IMR-90 (cell line): ENCODE results near the gene CELSR1. TPM values are rescaled to one million over a fixed set of nuclear protein-coding genes. Genes with fewer than 3 reads are reported as not detected.

Source experiments
- ATAC-seq: fragments of 200-7000 bp; cut with Tn5 transposase; 2 replicates; pipeline ENCODE4 v1.9.1; 2020; ENCODE audit warnings: low read depth, mild to moderate bottlenecking, moderate library complexity
- BruUV-seq: library from RNA; stranded (reverse); fragments of 400-500 nt; replicated peaks from 2 replicates; lab custom pipeline; 2021; lab: Mats Ljungman, UMichigan
- CTCF ChIA-PET: fragments of 300-600 bp; formaldehyde crosslinking; extraction: SDS; loops from one replicate; lab custom pipeline; 2021; ENCODE audit warnings: antibody characterized with exemption; lab: Yijun Ruan, JAX
- POLR2A ChIA-PET: fragments of 300-600 bp; sonication (Branson Sonifier 250); formaldehyde crosslinking; loops from one replicate; lab custom pipeline; 2022; ENCODE audit warnings: antibody characterized with exemption; ENCODE audit not compliant: unreplicated experiment; lab: Charles Lee
- DNase-seq: peaks from one replicate; pipeline ENCODE4 v3.0.0; 2013
- H2AFZ ChIP-seq: replicated peaks from 2 replicates; pipeline ENCODE3; 2013; ENCODE audit warnings: low read length, mild to moderate bottlenecking; ENCODE audit not compliant: poor library complexity
- H2AK5ac ChIP-seq: 2 replicates; pipeline ENCODE4 v1.6.1; 2013; ENCODE audit warnings: low read depth, low read length, inconsistent platforms
- H2AK9ac ChIP-seq: replicated peaks from 2 replicates; pipeline ENCODE3; 2013; ENCODE audit warnings: mild to moderate bottlenecking, low read depth, low read length, moderate library complexity; ENCODE audit not compliant: poor library complexity
- H2BK120ac ChIP-seq: 2 replicates; pipeline ENCODE4 v1.6.1; 2013; ENCODE audit warnings: low read depth, low read length, inconsistent platforms
- H2BK15ac ChIP-seq: 3 replicates; pipeline ENCODE4 v1.6.1; 2013; ENCODE audit warnings: low read depth, low read length, inconsistent platforms
- H2BK20ac ChIP-seq: 2 replicates; pipeline ENCODE4 v1.6.1; 2013; ENCODE audit warnings: low read depth, mild to moderate bottlenecking, inconsistent platforms, low read length, moderate library complexity
- H2BK5ac ChIP-seq: 2 replicates; pipeline ENCODE4 v1.6.1; 2013; ENCODE audit warnings: mild to moderate bottlenecking, low read depth, low read length, inconsistent platforms; ENCODE audit not compliant: poor library complexity, severe bottlenecking
- H3K14ac ChIP-seq: replicated peaks from 2 replicates; pipeline ENCODE4 v1.6.1; 2013; ENCODE audit warnings: low read depth, low read length, inconsistent platforms
- H3K18ac ChIP-seq: 2 replicates; pipeline ENCODE4 v1.6.1; 2013; ENCODE audit warnings: low read depth, low read length, control low read depth
- H3K23ac ChIP-seq: 2 replicates; pipeline ENCODE4 v1.6.1; 2013; ENCODE audit warnings: low read depth, low read length, inconsistent platforms
- H3K27ac ChIP-seq: 2 replicates; pipeline ENCODE4 v1.5.1; 2013; ENCODE audit warnings: mild to moderate bottlenecking, control low read depth, low read length; ENCODE audit not compliant: insufficient read depth
- H3K27me3 ChIP-seq: 2 replicates; pipeline ENCODE4 v1.6.1; 2013; ENCODE audit warnings: low read length; ENCODE audit not compliant: control insufficient read depth, insufficient read depth
- H3K36me3 ChIP-seq: 2 replicates; pipeline ENCODE4 v1.6.1; 2013; ENCODE audit warnings: low read length, mixed read lengths; ENCODE audit not compliant: control insufficient read depth, insufficient read depth
- H3K4ac ChIP-seq: 2 replicates; pipeline ENCODE4 v1.6.1; 2013; ENCODE audit warnings: low read depth, low read length, inconsistent platforms
- H3K4me1 ChIP-seq: 2 replicates; pipeline ENCODE4 v1.6.1; 2013; ENCODE audit warnings: low read length, mixed read lengths; ENCODE audit not compliant: control insufficient read depth, insufficient read depth
- H3K4me2 ChIP-seq: 2 replicates; pipeline ENCODE4 v1.6.1; 2013; ENCODE audit warnings: low read depth, mild to moderate bottlenecking, control low read depth, low read length, moderate library complexity
- H3K4me3 ChIP-seq: 2 replicates; pipeline ENCODE4 v1.5.1; 2013; ENCODE audit warnings: low read depth, mild to moderate bottlenecking, control low read depth, low read length, moderate library complexity; ENCODE audit not compliant: insufficient read depth
- H3K56ac ChIP-seq: 2 replicates; pipeline ENCODE4 v1.6.1; 2013; ENCODE audit warnings: low read length, inconsistent platforms; ENCODE audit not compliant: insufficient read depth; ENCODE audit errors: extremely low read depth
- H3K79me1 ChIP-seq, 2 experiments: 2 replicates each; pipeline ENCODE4 v1.6.1; 2013; ENCODE audit warnings: low read length in 2 of 2, inconsistent platforms in 1 of 2, low read depth in 1 of 2
- H3K9ac ChIP-seq: 2 replicates; pipeline ENCODE4 v1.6.1; 2013; ENCODE audit warnings: low read depth, low read length, control low read depth
- H3K9me1 ChIP-seq: 2 replicates; pipeline ENCODE4 v1.6.1; 2013; ENCODE audit warnings: low read length, inconsistent platforms; ENCODE audit not compliant: insufficient read depth
- H3K9me3 ChIP-seq: 2 replicates; pipeline ENCODE4 v1.6.1; 2013; ENCODE audit warnings: low read length; ENCODE audit not compliant: control insufficient read depth, insufficient read depth
- H4K20me1 ChIP-seq: 2 replicates; pipeline ENCODE4 v1.6.1; 2013; ENCODE audit warnings: low read length, inconsistent platforms; ENCODE audit not compliant: insufficient read depth
- H4K5ac ChIP-seq: 2 replicates; pipeline ENCODE4 v1.6.1; 2013; ENCODE audit warnings: mild to moderate bottlenecking, low read depth, low read length, control low read depth
- H4K8ac ChIP-seq, 2 experiments: 2 replicates each; pipeline ENCODE4 v1.6.1; 2013; ENCODE audit warnings: low read depth in 2 of 2, low read length in 2 of 2, control low read depth in 1 of 2, inconsistent platforms in 1 of 2
- H4K91ac ChIP-seq: 2 replicates; pipeline ENCODE4 v1.6.1; 2013; ENCODE audit warnings: low read depth, low read length, inconsistent platforms; ENCODE audit not compliant: insufficient read depth
- BHLHE40 ChIP-seq: fragments of 150-350 bp; IDR thresholded peaks from 2 replicates; pipeline ENCODE4 v1.6.1; 2016; ENCODE audit warnings: mild to moderate bottlenecking, low read depth, low read length
- CHD1 ChIP-seq: IDR thresholded peaks from 2 replicates; pipeline ENCODE4 v1.6.1; 2012; ENCODE audit warnings: low read depth, low read length, improper control_type of control experiment
- CTCF ChIP-seq: conservative IDR thresholded peaks from 2 replicates; pipeline ENCODE4 v1.5.1; 2012; ENCODE audit warnings: mild to moderate bottlenecking, low read depth, low read length, improper control_type of control experiment
- ELK1 ChIP-seq: fragments of 150-350 bp; IDR thresholded peaks from 2 replicates; pipeline ENCODE4 v1.6.1; 2016; ENCODE audit warnings: low read depth, mild to moderate bottlenecking, low read length, moderate library complexity, borderline replicate concordance
- FOS ChIP-seq: fragments of 150-350 bp; IDR thresholded peaks from 2 replicates; pipeline ENCODE4 v1.6.1; 2016; ENCODE audit warnings: low read depth, low read length
- MAFK ChIP-seq: IDR thresholded peaks from 2 replicates; pipeline ENCODE4 v1.6.1; 2012; ENCODE audit warnings: low read depth, low read length, improper control_type of control experiment
- MAZ ChIP-seq: IDR thresholded peaks from 2 replicates; pipeline ENCODE4 v1.6.1; 2012; ENCODE audit warnings: low read depth, mild to moderate bottlenecking, low read length, improper control_type of control experiment, moderate library complexity, borderline replicate concordance
- MXI1 ChIP-seq: IDR thresholded peaks from 2 replicates; pipeline ENCODE4 v1.6.1; 2012; ENCODE audit warnings: low read depth, mild to moderate bottlenecking, low read length, moderate library complexity, borderline replicate concordance
- NFE2L2 ChIP-seq: fragments of 150-350 bp; IDR thresholded peaks from 2 replicates; pipeline ENCODE4 v1.6.1; 2016; ENCODE audit warnings: low read depth, mild to moderate bottlenecking, low read length
- POLR2A ChIP-seq: IDR thresholded peaks from 2 replicates; pipeline ENCODE4 v1.6.1; 2012; ENCODE audit warnings: mild to moderate bottlenecking, low read depth, low read length
- RAD21 ChIP-seq: IDR thresholded peaks from 2 replicates; pipeline ENCODE4 v1.6.1; 2012; ENCODE audit warnings: low read length, improper control_type of control experiment
- RCOR1 ChIP-seq: IDR thresholded peaks from 2 replicates; pipeline ENCODE4 v1.6.1; 2012; ENCODE audit warnings: mild to moderate bottlenecking, low read length, improper control_type of control experiment; ENCODE audit not compliant: insufficient replicate concordance
- RFX5 ChIP-seq: IDR thresholded peaks from 2 replicates; pipeline ENCODE4 v1.8.0; 2012; ENCODE audit warnings: low read depth, mild to moderate bottlenecking, low read length, moderate library complexity
- SMC3 ChIP-seq: fragments of 150-350 bp; IDR thresholded peaks from 2 replicates; pipeline ENCODE4 v1.6.1; 2016; ENCODE audit warnings: low read depth, mild to moderate bottlenecking, antibody characterized with exemption, low read length, moderate library complexity
- USF2 ChIP-seq: fragments of 150-350 bp; IDR thresholded peaks from 2 replicates; pipeline ENCODE4 v1.6.1; 2017; ENCODE audit warnings: mild to moderate bottlenecking, antibody characterized with exemption, low read length, low read depth
- WGBS, 2 experiments: methylation state at CpG; one replicate each; pipeline versions ENCODE4 v1.1.5 to v1.1.7; 2013; ENCODE audit warnings: missing lambda C conversion rate in 2 of 2; ENCODE audit not compliant: insufficient read length in 1 of 2; ENCODE audit errors: extremely low coverage in 2 of 2; 5-methylcytosine and 5-hydroxymethylcytosine counted together
- dilution Hi-C: fragments of 300-500 bp; cut with HindIII; formaldehyde crosslinking; loops from one replicate; pipeline ENCODE4 v1.14.3; 2018; ENCODE audit warnings: low sequenced_read_pairs; ENCODE audit not compliant: unreplicated experiment
- in situ Hi-C: fragments of 300-500 bp; cut with MboI; formaldehyde crosslinking; loops from 3 replicates; pipeline ENCODE4 v1.14.3; 2019; ENCODE audit warnings: low sequenced_read_pairs, inconsistent platforms, mixed read lengths
- intact Hi-C: fragments of 100-400 bp; cut with micrococcal nuclease; formaldehyde crosslinking; loops from 2 replicates; pipeline ENCODE4 v1.10.0; 2022
- polyA plus RNA-seq, 3 experiments: library from polyadenylated mRNA; depleted of rRNA; stranded (reverse); fragments of >200 nt; gene quantifications; 2 replicates each; pipeline ENCODE4 v1.2.3, GENCODE V29; 2012; ENCODE audit warnings: low replicate concordance in 1 of 3
- total RNA-seq: library from RNA; depleted of rRNA; stranded (reverse); fragments of >200 nt; gene quantifications from 2 replicates; pipeline ENCODE4 v1.2.3, GENCODE V29; 2012

Gene CELSR1
- total and polyA plus RNA-seq, 2 of the 4 experiments (the other 2 are of a cell fraction) = 0.36 to 0.82 TPM

GRCh38 chr22:46579751-46580449 lies 42.5 kb upstream of the CELSR1 start:
- Histone ChIP-seq H3K27ac (no peak overlapping the region), H3K4me1 (peaks cover 21% of the 10 kb centered on the region), H2BK120ac (no peak overlapping the region), H2BK5ac (no peak overlapping the region), H2AK9ac (no peak overlapping the region), H4K8ac (no peak overlapping the region), H2AK5ac (no peak overlapping the region), H3K27me3 (peaks cover 10% of the 10 kb centered on the region; the same call in 1 of the 2 replicates), H2BK15ac (no peak overlapping the region), H3K4ac (no peak overlapping the region), H3K36me3 (no peaks in the 10 kb centered on the region), H3K23ac (no peak overlapping the region), H3K9ac (no peak overlapping the region), H3K4me3 (no peak overlapping the region), H3K14ac (no peak overlapping the region), H3K4me2 (no peak overlapping the region; the same call in 1 of the 2 replicates), H3K9me1 (no peaks in the 10 kb centered on the region), H3K79me1 (peaks cover 12 to 17% of the 10 kb centered on the region in 2 experiments; a peak in 3 of 4 replicates), H4K91ac (no peak overlapping the region), H3K18ac (no peak overlapping the region), H2BK20ac (no peak overlapping the region), H4K20me1 (peaks cover 20% of the 10 kb centered on the region), H2AFZ (no peak overlapping the region), H4K5ac (no peak overlapping the region), H3K56ac (no peak overlapping the region), H3K9me3 (no peaks in the 10 kb centered on the region)
- DNase-seq (no peak), ATAC-seq (no peak)
- ChIA-PET CTCF (no interaction called here), POLR2A (no interaction called here)
- dilution Hi-C loops (no loop called here), intact Hi-C loops (loop anchor here (5.0 kb wide), 2 partner anchors 62 to 97 kb away; no protein-coding TSS in a partner anchor), in situ Hi-C loops (no loop called here)
- WGBS, 2 experiments = 92% methylated on average over 9 of the region's 14 CpGs; no CpG with 5 or more reads in 1 of the 2 experiments
- BruUV-seq = no TSS peak
- TF ChIP-seq ELK1 = no peak
- no peak for TF ChIP-seq BHLHE40
- no peak for TF ChIP-seq NFE2L2
- no peak for TF ChIP-seq MXI1
- no peak for TF ChIP-seq USF2
- no peak for TF ChIP-seq MAFK
- TF ChIP-seq CTCF = no peak
- TF ChIP-seq RCOR1 = no peak
- TF ChIP-seq RAD21 = no peak
- no peak for TF ChIP-seq POLR2A
- no peak for TF ChIP-seq RFX5
- TF ChIP-seq FOS = no peak
- TF ChIP-seq MAZ = no peak
- no peak for TF ChIP-seq SMC3
- no peak for TF ChIP-seq CHD1
